ENCODE data around the gene PTPN9. TPM values are rescaled to one million over a fixed set of nuclear protein-coding genes. Genes with fewer than 3 reads are reported as not detected.
"Not testable (repeated sequence)": the region's sequence is repeated elsewhere in the genome, so short reads cannot be mapped to it uniquely, and the experiment has no call there.

The PTPN9 gene
- total and polyA plus RNA-seq, 10 of the 15 experiments (the other 5 are each of a cell fraction or from before 2014, with no cell fraction given): 7.8 to 29.1 (median 18.5) TPM

DNA sequence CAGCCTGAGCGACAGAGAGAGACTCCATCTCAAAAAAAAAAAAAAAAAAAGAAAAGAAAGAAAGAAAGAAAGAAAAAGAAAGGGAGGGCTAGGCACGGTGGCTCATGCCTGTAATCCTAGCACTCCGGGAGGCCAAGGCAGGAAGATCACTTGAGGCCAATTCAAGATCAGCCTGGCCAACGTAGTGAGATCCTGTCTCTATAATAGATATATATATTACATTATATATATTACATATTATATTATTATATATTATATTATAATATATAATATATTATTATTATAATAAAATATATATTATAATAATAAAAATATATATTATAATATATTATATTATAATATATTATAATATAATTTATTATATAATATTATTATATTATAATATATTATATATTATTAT lies 48.9 kb downstream of the PTPN9 start (continued):
- TF ChIP-seq SIX5 (IDR thresholded peaks at IDR 0.05; ENCODE audit: low read depth, low read length, severe bottlenecking) (no peak), CHD2 (IDR thresholded peaks at IDR 0.05; ENCODE audit: borderline replicate concordance, low read depth, low read length) (no peak), NR2C2 (IDR thresholded peaks at IDR 0.05; ENCODE audit: borderline replicate concordance, control insufficient read depth, insufficient read length, low read depth) (no peak), NR2C1 (IDR thresholded peaks at IDR 0.05) (no peak), BCL11A (IDR thresholded peaks at IDR 0.05; ENCODE audit: low read depth, low read length) (no peak), CTCF (IDR thresholded peaks at IDR 0.05 in 2 of 3, conservative IDR thresholded peaks at IDR 0.05 in 1 of 3; ENCODE audit: control insufficient read depth in 2 of 3, extremely low read depth in 1 of 3, insufficient read depth in 1 of 3, low read depth in 3 of 3, low read length in 3 of 3) (no peak), USF2 (IDR thresholded peaks at IDR 0.05; ENCODE audit: borderline replicate concordance, low read depth, low read length) (no peak), MYB (IDR thresholded peaks at IDR 0.05; ENCODE audit: borderline replicate concordance, low read depth, low read length) (no peak), TARDBP (IDR thresholded peaks at IDR 0.05; ENCODE audit: borderline replicate concordance) (no peak), CBX3 (IDR thresholded peaks at IDR 0.05; ENCODE audit: borderline replicate concordance, low read depth) (no peak), POU2F2 (IDR thresholded peaks at IDR 0.05; ENCODE audit: borderline replicate concordance, low read depth, low read length) (no peak)
- TF ChIP-seq, protein P1, sequence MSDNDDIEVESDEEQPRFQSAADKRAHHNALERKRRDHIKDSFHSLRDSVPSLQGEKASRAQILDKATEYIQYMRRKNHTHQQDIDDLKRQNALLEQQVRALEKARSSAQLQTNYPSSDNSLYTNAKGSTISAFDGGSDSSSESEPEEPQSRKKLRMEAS (IDR thresholded peaks at IDR 0.05; ENCODE audit: low read depth, low read length): no peak

DNA sequence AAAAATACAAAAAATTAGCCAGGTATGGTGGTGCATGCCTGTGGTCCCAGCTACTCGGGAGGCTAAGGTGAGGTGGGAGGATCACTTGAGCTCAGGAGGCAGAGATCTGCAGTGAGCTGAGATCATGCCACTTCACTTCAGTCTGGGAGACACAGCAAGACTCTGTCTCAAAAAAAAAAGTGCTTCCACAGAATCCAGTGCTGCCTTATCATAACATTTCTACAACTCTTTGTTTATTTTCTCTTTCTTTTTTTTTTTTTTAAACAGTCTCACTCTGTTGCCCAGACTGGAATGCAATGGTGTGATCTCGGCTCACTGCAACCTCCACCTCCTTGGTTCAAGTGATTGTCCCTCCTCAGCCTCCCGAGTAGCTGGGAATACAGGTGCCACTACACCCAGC lies 53.4 kb downstream of the PTPN9 start:
- 100% methylated on average over 2 of the region's 3 CpGs for WGBS (ENCODE audit: insufficient coverage, insufficient replicate concordance, low lambda C conversion rate, missing lambda C conversion rate)
- SMC1A ChIA-PET (ENCODE audit: uncharacterized antibody, unreplicated experiment): interaction anchor here (0.7 kb wide), 1 partner anchor 455 kb away, joined by 3 read pairs; no protein-coding TSS in a partner anchor
- in situ Hi-C loops (cut with MboI): not testable (repeated sequence)

More for the DNA sequence above, 53.4 kb downstream of the PTPN9 start:
- H3K4me3 ChIP-seq; H3K79me2 ChIP-seq (ENCODE audit: control insufficient read depth, insufficient read depth, low read length); H3K4me2 ChIP-seq (ENCODE audit: control insufficient read depth, insufficient read depth); H3K9me3 ChIP-seq (replicated peaks; ENCODE audit: control insufficient read depth, insufficient read depth, low read length); intact Hi-C loops (cut with micrococcal nuclease; ENCODE audit: unreplicated experiment); H3K36me3 ChIP-seq (ENCODE audit: control insufficient read depth in 2 of 2, insufficient read depth in 2 of 2, low read length in 1 of 2); BruUV-seq (replicated peaks); H4K20me1 ChIP-seq (ENCODE audit: control insufficient read depth, insufficient read depth); H3K4me1 ChIP-seq (ENCODE audit: control insufficient read depth, insufficient read depth, low read length); DNase-seq (ENCODE audit: low read depth, low spot score); H2AFZ ChIP-seq (ENCODE audit: control insufficient read depth, low read depth, low read length); H3K27me3 ChIP-seq (replicated peaks in 1 of 2; ENCODE audit: control insufficient read depth in 2 of 2, insufficient read depth in 2 of 2, low read length in 1 of 2); ATAC-seq; FAIRE-seq; H3K27ac ChIP-seq (ENCODE audit: control insufficient read depth, insufficient read depth); H3K9ac ChIP-seq (ENCODE audit: control insufficient read depth, insufficient read depth, low read length); RAD21 ChIA-PET (ENCODE audit: unreplicated experiment): not testable (repeated sequence)
- ChIA-PET POLR2A (interaction anchor here (0.6 kb wide), 1 partner anchor 41 kb away, joined by 3 read pairs; no protein-coding TSS in a partner anchor), CTCF (interaction anchor here (1.0 to 1.2 kb wide), 2 partner anchors 19 to 30 kb away, joined by 3 to 4 read pairs; no protein-coding TSS in a partner anchor)
